PFSK-1 (cell line): ENCODE data around the gene ACKR4.

Source experiments
- FOXP2 ChIP-seq: optimal IDR thresholded peaks from 2 replicates; pipeline ENCODE3; 2011; ENCODE audit warnings: borderline replicate concordance, control low read depth, inconsistent platforms; ENCODE audit not compliant: insufficient read depth; ENCODE audit errors: extremely low read length, extremely low read depth
- POLR2AphosphoS5 ChIP-seq: IDR thresholded peaks from 2 replicates; pipeline ENCODE4 v1.6.1; 2012; ENCODE audit warnings: low read depth, mild to moderate bottlenecking, control low read depth, low read length, moderate library complexity
- REST ChIP-seq, 2 experiments: IDR thresholded peaks; 2 replicates each; pipeline versions ENCODE4 v1.6.1 to v1.8.0; 2011 to 2012; ENCODE audit warnings: low read depth in 2 of 2, low read length in 2 of 2, control low read depth in 1 of 2, inconsistent platforms in 1 of 2, mild to moderate bottlenecking in 1 of 2, moderate library complexity in 1 of 2; ENCODE audit not compliant: insufficient read depth in 1 of 2
- SIN3A ChIP-seq: IDR thresholded peaks from 2 replicates; pipeline ENCODE4 v1.6.1; 2012; ENCODE audit warnings: mild to moderate bottlenecking, low read length, moderate library complexity, borderline replicate concordance; ENCODE audit not compliant: insufficient read depth
- TAF1 ChIP-seq: IDR thresholded peaks from 2 replicates; pipeline ENCODE4 v1.6.1; 2012; ENCODE audit warnings: low read length, control low read depth, borderline replicate concordance; ENCODE audit not compliant: insufficient read depth

GRCh38 chr3:132624790-132625189 lies 27.7 kb downstream of the ACKR4 start:
- no peak for TF ChIP-seq POLR2AphosphoS5
- TF ChIP-seq REST (IDR thresholded peaks at IDR 0.05; ENCODE audit: insufficient read depth in 1 of 2, low read depth in 2 of 2, low read length in 2 of 2): no peak
- no peak for TF ChIP-seq TAF1
- TF ChIP-seq SIN3A: no peak
- no peak for TF ChIP-seq FOXP2
